Lower lobe of right lung (tissue), 2 donors: ENCODE data around the gene NTM. TPM values are rescaled to one million over a fixed set of nuclear protein-coding genes. Genes with fewer than 3 reads are reported as not detected.

ENCODE experiments used
- ATAC-seq, 2 donors: fragments of 200-7000 bp; cut with Tn5 transposase; one replicate each; pipeline ENCODE4 v1.9.1; 2020 to 2022; ENCODE audit warnings: mild to moderate bottlenecking in 2 of 2, moderate library complexity in 2 of 2
- DNase-seq: peaks from one replicate; pipeline ENCODE4 v3.0.0-alpha.2; 2020
- H3K27ac ChIP-seq: fragments of 200-600 bp; one replicate; pipeline ENCODE4 v1.8.0; 2022
- H3K27me3 ChIP-seq: fragments of 200-600 bp; one replicate; pipeline ENCODE4 v1.8.0; 2022; ENCODE audit warnings: low read depth
- H3K36me3 ChIP-seq: fragments of 200-600 bp; one replicate; pipeline ENCODE4 v1.8.0; 2022; ENCODE audit warnings: mild to moderate bottlenecking
- H3K4me1 ChIP-seq: fragments of 200-600 bp; one replicate; pipeline ENCODE4 v1.8.0; 2022
- H3K4me3 ChIP-seq: fragments of 200-600 bp; one replicate; pipeline ENCODE4 v1.8.0; 2022; ENCODE audit warnings: mild to moderate bottlenecking
- H3K9me3 ChIP-seq: fragments of 200-600 bp; one replicate; pipeline ENCODE4 v1.8.0; 2022
- intact Hi-C: fragments of 100-400 bp; cut with DNase I; formaldehyde crosslinking; loops from one replicate; pipeline ENCODE4 v1.11.0; 2022
- total RNA-seq: library from RNA; stranded (reverse); fragmentation: NEBNext Ultra II Directional; extraction: Animal tissue kit (Norgen Biotek cat#: 25700); gene quantifications from one replicate; pipeline ENCODE4 v1.2.1, GENCODE V29; 2021
- TF ChIP-seq, protein P1 (sequence below): fragments of 200-600 bp; IDR thresholded peaks from one replicate; pipeline ENCODE4 v1.8.0; 2022; ENCODE audit warnings: antibody characterized with exemption, mild to moderate bottlenecking
- donor health status: DM: no; HTN: yes; CAD: no; lungs with severe emphysema.

NTM gene
- total RNA-seq, 1 donor from 2014 or later = 2.3 TPM

- intact Hi-C loops = no loop called here
- TF ChIP-seq, protein P1, sequence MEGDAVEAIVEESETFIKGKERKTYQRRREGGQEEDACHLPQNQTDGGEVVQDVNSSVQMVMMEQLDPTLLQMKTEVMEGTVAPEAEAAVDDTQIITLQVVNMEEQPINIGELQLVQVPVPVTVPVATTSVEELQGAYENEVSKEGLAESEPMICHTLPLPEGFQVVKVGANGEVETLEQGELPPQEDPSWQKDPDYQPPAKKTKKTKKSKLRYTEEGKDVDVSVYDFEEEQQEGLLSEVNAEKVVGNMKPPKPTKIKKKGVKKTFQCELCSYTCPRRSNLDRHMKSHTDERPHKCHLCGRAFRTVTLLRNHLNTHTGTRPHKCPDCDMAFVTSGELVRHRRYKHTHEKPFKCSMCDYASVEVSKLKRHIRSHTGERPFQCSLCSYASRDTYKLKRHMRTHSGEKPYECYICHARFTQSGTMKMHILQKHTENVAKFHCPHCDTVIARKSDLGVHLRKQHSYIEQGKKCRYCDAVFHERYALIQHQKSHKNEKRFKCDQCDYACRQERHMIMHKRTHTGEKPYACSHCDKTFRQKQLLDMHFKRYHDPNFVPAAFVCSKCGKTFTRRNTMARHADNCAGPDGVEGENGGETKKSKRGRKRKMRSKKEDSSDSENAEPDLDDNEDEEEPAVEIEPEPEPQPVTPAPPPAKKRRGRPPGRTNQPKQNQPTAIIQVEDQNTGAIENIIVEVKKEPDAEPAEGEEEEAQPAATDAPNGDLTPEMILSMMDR = no peak
- DNase-seq (no peak), ATAC-seq (no peak)
- Histone ChIP-seq H3K27me3 (no peaks in the 10 kb centered on the region), H3K4me3 (no peak overlapping the region), H3K9me3 (no peaks in the 10 kb centered on the region), H3K4me1 (peaks cover 13% of the 10 kb centered on the region), H3K36me3 (no peaks in the 10 kb centered on the region), H3K27ac (no peak overlapping the region)
These were observed 752.3 kb downstream of the NTM start for GRCh38 chr11:132122735-132123134.

DNA sequence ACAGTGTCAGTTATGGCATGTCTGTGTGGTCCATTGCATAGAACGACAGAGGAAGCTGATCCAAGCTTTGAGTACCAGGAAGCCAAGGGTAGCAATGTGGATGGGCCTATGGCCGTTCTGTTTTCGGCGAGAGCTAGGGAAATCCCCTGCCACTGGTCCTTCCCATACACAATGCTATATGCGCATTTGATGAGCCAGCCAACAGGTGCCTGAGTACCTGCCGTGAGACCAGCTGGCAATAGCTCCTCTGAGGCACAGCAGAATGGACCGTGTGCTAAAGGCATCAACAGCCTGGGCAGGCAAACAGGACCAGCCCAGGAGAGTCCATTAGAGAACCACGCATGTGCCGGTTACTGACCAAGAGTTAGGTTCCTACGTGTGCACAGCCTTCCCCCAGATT, 753.0 kb downstream of the NTM start:
- DNase-seq = no peak
- Histone ChIP-seq H3K27ac (no peak overlapping the region), H3K4me3 (no peak overlapping the region), H3K27me3 (no peaks in the 10 kb centered on the region), H3K9me3 (no peaks in the 10 kb centered on the region), H3K4me1 (peaks cover 13% of the 10 kb centered on the region), H3K36me3 (no peaks in the 10 kb centered on the region)
- intact Hi-C loops = no loop called here
- ATAC-seq = no peak
- TF ChIP-seq, protein P1 = no peak

DNA sequence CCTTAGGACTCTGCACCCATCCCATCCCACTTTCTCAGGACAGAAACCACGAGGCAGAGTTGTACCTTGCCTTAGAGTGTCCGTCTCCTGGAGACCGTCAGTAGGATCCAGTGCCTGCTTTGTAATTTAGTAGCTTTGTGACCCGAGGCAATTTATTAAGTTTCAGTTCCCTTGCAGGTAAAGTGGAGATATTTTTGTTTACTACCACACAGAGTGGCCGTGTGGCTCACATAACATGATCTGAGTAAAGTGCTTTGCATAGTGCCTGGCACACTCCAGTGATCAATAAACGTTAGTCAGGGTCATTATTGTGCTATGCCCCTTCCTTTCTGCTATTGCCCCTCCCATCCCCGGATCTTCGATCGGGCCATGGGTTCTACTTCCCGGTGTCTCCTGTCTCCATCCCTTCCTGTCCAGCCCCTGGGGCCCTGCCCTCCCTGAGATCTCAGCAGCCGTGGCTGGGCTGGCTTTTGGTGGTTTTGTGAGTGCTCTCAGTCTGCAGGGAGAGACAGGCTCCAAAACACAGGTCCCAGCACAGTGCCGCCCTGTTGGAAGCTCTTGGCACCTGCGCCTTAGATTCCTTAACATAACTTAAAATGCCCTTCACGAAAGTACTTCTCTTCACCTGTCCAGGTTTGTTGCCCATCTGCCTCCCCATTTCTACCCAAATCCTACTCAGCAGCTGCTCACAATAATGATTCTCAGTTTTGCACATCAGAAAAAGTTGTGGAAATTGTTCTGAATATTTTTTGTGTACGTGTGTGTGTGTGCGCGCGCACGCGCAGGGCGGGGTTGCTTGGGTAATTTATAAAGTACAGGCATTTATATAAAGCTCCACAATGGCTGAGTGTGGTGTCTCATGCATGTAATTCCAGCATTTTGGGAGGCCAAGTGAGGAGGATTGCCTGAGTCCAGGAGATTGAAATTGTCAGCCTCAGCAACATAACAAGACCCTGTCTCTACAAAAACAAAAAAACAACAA, 753.7 kb downstream of the NTM start:
- no peak for DNase-seq
- Histone ChIP-seq H3K27ac (no peak overlapping the region), H3K9me3 (no peaks in the 10 kb centered on the region), H3K4me3 (no peak overlapping the region), H3K27me3 (no peaks in the 10 kb centered on the region), H3K36me3 (no peaks in the 10 kb centered on the region), H3K4me1 (peaks cover 13% of the 10 kb centered on the region)
- TF ChIP-seq, protein P1 = no peak
- intact Hi-C loops = no loop called here
- ATAC-seq = no peak

- intact Hi-C loops = no loop called here
- ATAC-seq (peak in 1 of 2 donors; percentile 37), DNase-seq (no peak)
- Histone ChIP-seq H3K4me3 (peak overlapping the region; percentile 41), H3K27me3 (no peaks in the 10 kb centered on the region), H3K4me1 (peaks cover 13% of the 10 kb centered on the region), H3K27ac (no peak overlapping the region), H3K36me3 (no peaks in the 10 kb centered on the region), H3K9me3 (no peaks in the 10 kb centered on the region)
- TF ChIP-seq, protein P1 = no peak
These were observed 755.8 kb downstream of the NTM start for GRCh38 chr11:132125988-132126871.
